ENCODE measurements around the gene CTSS.
"Not testable (repeated sequence)": the region's sequence is repeated elsewhere in the genome, so short reads cannot be mapped to it uniquely, and the experiment has no call there.

The CTSS gene

GRCh38 chr1:150765296-150765976 is at the start of gene CTSS:
CTSS (minus strand) TSS chr1:150765778; CDS start chr1:150764763, 1,015 bp downstream.
- no peaks in the 10 kb centered on the region for H3K4me1 ChIP-seq (ENCODE audit: insufficient read depth, low read length)
- no peak within 1 kb of the TSS for H3K9ac ChIP-seq (ENCODE audit: low read depth, low read length)
- no peaks in the 10 kb centered on the region for H3K36me3 ChIP-seq (ENCODE audit: insufficient read depth, low read length)
- peaks cover under 1% of the 10 kb centered on the region; the same call in 1 of the 2 replicates for H3K9me3 ChIP-seq (ENCODE audit: control insufficient read depth, insufficient read depth, low read length)

GRCh38 chr1:150813028-150813707 is 47.6 kb upstream of the CTSS start:
- Histone ChIP-seq H3K9me3 (ENCODE audit: control insufficient read depth, insufficient read depth, low read length) (no peaks in the 10 kb centered on the region), H3K9ac (ENCODE audit: low read depth, low read length) (no peak overlapping the region), H3K4me1 (ENCODE audit: insufficient read depth, low read length) (peaks cover 6% of the 10 kb centered on the region; the same call in 1 of the 2 replicates), H3K36me3 (ENCODE audit: insufficient read depth, low read length) (peaks cover 22% of the 10 kb centered on the region)

GRCh38 chr1:150810958-150811659 is 45.5 kb upstream of the CTSS start:
- Histone ChIP-seq H3K4me1 (ENCODE audit: insufficient read depth, low read length) (peaks cover 26% of the 10 kb centered on the region), H3K9me3 (ENCODE audit: control insufficient read depth, insufficient read depth, low read length) (no peaks in the 10 kb centered on the region), H3K36me3 (ENCODE audit: insufficient read depth, low read length) (peaks cover 9% of the 10 kb centered on the region), H3K9ac (ENCODE audit: low read depth, low read length) (no peak overlapping the region)

DNA sequence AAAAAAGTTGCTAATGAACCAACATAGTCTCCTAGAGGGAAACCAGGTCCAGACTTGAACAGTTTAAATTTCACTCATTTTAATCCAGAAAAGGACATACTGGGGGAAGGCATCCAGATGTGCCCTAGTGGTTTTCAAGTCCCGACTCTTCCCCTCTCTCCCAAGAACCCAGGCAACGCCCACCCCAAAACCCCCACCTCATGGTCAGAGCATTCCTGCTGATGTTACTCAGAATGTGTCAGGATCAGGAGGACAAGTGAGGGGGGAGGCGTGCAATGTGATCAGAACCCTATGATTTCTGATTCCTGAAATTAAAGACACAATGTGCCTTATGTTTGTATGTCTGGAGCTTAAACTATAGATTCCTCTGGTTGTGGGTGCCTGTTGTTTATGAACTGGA is 44.1 kb upstream of the CTSS start:
- Histone ChIP-seq H3K4me1 (ENCODE audit: insufficient read depth, low read length) (peaks cover 28% of the 10 kb centered on the region), H3K36me3 (ENCODE audit: insufficient read depth, low read length) (peaks cover 9% of the 10 kb centered on the region), H3K9me3 (ENCODE audit: control insufficient read depth, insufficient read depth, low read length) (no peaks in the 10 kb centered on the region), H3K9ac (ENCODE audit: low read depth, low read length) (no peak overlapping the region)

GRCh38 chr1:150808846-150809245 is 43.3 kb upstream of the CTSS start:
- H3K9me3 ChIP-seq (ENCODE audit: control insufficient read depth, insufficient read depth, low read length): no peaks in the 10 kb centered on the region
- H3K36me3 ChIP-seq (ENCODE audit: insufficient read depth, low read length): peaks cover 6% of the 10 kb centered on the region
- peaks cover 28% of the 10 kb centered on the region for H3K4me1 ChIP-seq (ENCODE audit: insufficient read depth, low read length)
- no peak overlapping the region for H3K9ac ChIP-seq (ENCODE audit: low read depth, low read length)

- no peaks in the 10 kb centered on the region for H3K9me3 ChIP-seq (ENCODE audit: control insufficient read depth, insufficient read depth, low read length)
- no peak within 1 kb of the TSS; the same call in 1 of the 2 replicates for H3K9ac ChIP-seq (ENCODE audit: low read depth, low read length)
- peaks cover 28% of the 10 kb centered on the region for H3K4me1 ChIP-seq (ENCODE audit: insufficient read depth, low read length)
- peaks cover 5% of the 10 kb centered on the region; the same call in 1 of the 2 replicates for H3K36me3 ChIP-seq (ENCODE audit: insufficient read depth, low read length)
These were observed 42.5 kb upstream of the CTSS start, which contains the start of gene CTSK for GRCh38 chr1:150808121-150808520. CTSK (minus strand) TSS chr1:150808260; CDS start chr1:150806805, 1,455 bp downstream.

GRCh38 chr1:150807249-150808023 is 41.9 kb upstream of the CTSS start:
- no peak overlapping the region; the same call in 1 of the 2 replicates for H3K9ac ChIP-seq (ENCODE audit: low read depth, low read length)
- no peaks in the 10 kb centered on the region for H3K9me3 ChIP-seq (ENCODE audit: control insufficient read depth, insufficient read depth, low read length)
- peaks cover 28% of the 10 kb centered on the region for H3K4me1 ChIP-seq (ENCODE audit: insufficient read depth, low read length)
- no peaks in the 10 kb centered on the region for H3K36me3 ChIP-seq (ENCODE audit: insufficient read depth, low read length)

DNA sequence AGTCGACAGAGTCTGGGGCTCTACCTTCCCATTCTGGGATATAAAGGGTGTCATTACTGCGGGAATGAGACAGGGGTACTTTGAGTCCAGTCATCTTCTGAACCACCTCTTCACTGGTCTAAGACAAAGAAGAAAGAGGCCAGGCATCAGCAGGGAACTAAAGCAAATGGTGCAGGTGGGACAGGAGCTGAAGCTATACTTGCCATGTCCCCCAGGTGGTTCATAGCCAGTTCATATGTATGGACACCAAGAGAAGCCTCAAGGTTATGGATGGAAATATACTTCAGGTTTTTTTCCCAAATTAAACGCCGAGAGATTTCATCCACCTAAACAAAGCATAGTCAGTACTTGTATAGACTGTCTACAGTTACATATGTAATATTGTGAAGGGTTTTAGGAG is 40.3 kb upstream of the CTSS start:
- H3K9me3 ChIP-seq (ENCODE audit: control insufficient read depth, insufficient read depth, low read length): no peaks in the 10 kb centered on the region
- no peak overlapping the region for H3K9ac ChIP-seq (ENCODE audit: low read depth, low read length)
- H3K36me3 ChIP-seq (ENCODE audit: insufficient read depth, low read length): no peaks in the 10 kb centered on the region
- peaks cover 28% of the 10 kb centered on the region for H3K4me1 ChIP-seq (ENCODE audit: insufficient read depth, low read length)

- Histone ChIP-seq H3K4me1 (ENCODE audit: insufficient read depth, low read length) (peaks cover 26% of the 10 kb centered on the region), H3K36me3 (ENCODE audit: insufficient read depth, low read length) (no peaks in the 10 kb centered on the region), H3K9me3 (ENCODE audit: control insufficient read depth, insufficient read depth, low read length) (no peaks in the 10 kb centered on the region), H3K9ac (ENCODE audit: low read depth, low read length) (no peak overlapping the region)
These were observed 39.1 kb upstream of the CTSS start for GRCh38 chr1:150804671-150805070.

DNA sequence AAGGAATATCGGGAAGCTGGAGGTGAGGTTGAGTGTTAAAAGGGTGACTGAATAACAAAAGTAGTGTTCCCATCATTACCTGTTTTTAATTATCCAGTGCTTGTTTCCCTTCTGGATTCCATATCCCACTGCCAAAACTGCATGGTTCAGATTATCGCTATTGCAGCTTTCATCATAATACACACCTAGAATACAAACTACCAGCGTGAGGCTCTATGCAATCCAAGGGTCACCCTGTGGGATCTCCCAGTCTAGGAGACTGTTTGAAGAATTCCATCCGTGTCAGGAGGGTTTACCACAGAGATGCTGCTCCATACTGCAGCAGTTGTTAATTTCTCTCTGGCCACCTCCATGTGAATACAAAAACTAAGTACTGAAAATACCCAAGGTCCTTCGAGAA is 33.5 kb upstream of the CTSS start:
- no peak overlapping the region for H3K9ac ChIP-seq (ENCODE audit: low read depth, low read length)
- no peaks in the 10 kb centered on the region for H3K9me3 ChIP-seq (ENCODE audit: control insufficient read depth, insufficient read depth, low read length)
- peaks cover 7% of the 10 kb centered on the region; the same call in 1 of the 2 replicates for H3K4me1 ChIP-seq (ENCODE audit: insufficient read depth, low read length)
- no peaks in the 10 kb centered on the region for H3K36me3 ChIP-seq (ENCODE audit: insufficient read depth, low read length)

GRCh38 chr1:150798525-150798924 is 32.9 kb upstream of the CTSS start:
- H3K9ac ChIP-seq (ENCODE audit: low read depth, low read length): no peak overlapping the region
- H3K9me3 ChIP-seq (ENCODE audit: control insufficient read depth, insufficient read depth, low read length): no peaks in the 10 kb centered on the region
- peaks cover 7% of the 10 kb centered on the region; the same call in 1 of the 2 replicates for H3K4me1 ChIP-seq (ENCODE audit: insufficient read depth, low read length)
- H3K36me3 ChIP-seq (ENCODE audit: insufficient read depth, low read length): no peaks in the 10 kb centered on the region

- no peak overlapping the region for H3K9ac ChIP-seq (ENCODE audit: low read depth, low read length)
- H3K36me3 ChIP-seq (ENCODE audit: insufficient read depth, low read length): no peaks in the 10 kb centered on the region
- no peaks in the 10 kb centered on the region for H3K9me3 ChIP-seq (ENCODE audit: control insufficient read depth, insufficient read depth, low read length)
- H3K4me1 ChIP-seq (ENCODE audit: insufficient read depth, low read length): peaks cover 7% of the 10 kb centered on the region; the same call in 1 of the 2 replicates
These were observed 30.8 kb upstream of the CTSS start for GRCh38 chr1:150796374-150796773.

DNA sequence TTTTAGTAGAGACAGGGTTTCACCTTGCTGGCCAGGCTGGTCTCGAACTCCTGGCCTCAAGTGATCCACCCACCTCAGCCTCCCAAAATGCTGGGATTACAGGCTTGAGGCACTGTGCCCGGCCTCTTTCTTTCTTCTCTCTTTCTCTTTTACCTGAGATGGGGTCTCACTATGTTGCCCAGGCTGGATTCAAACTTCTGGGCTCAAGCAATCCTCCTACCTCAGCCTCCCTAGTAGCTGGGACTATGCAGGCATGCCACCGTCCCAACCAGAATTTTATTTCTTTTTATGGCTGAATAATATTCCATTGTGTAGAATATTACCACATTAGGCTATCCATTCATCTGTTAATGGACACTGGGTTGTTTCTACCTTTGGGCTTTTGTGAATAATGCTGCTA is 28.2 kb upstream of the CTSS start:
- not testable (repeated sequence) for H3K9ac ChIP-seq (ENCODE audit: low read depth, low read length); H3K9me3 ChIP-seq (ENCODE audit: control insufficient read depth, insufficient read depth, low read length); H3K36me3 ChIP-seq (ENCODE audit: insufficient read depth, low read length); H3K4me1 ChIP-seq (ENCODE audit: insufficient read depth, low read length)

GRCh38 chr1:150793221-150793620 is 27.6 kb upstream of the CTSS start:
- H3K4me1 ChIP-seq (ENCODE audit: insufficient read depth, low read length): no peaks in the 10 kb centered on the region
- no peaks in the 10 kb centered on the region for H3K36me3 ChIP-seq (ENCODE audit: insufficient read depth, low read length)
- no peaks in the 10 kb centered on the region for H3K9me3 ChIP-seq (ENCODE audit: control insufficient read depth, insufficient read depth, low read length)
- no peak overlapping the region for H3K9ac ChIP-seq (ENCODE audit: low read depth, low read length)

Measured in ES-I3 (cell line).